K562 (cell line): ENCODE data around the gene CLTB. TPM values are rescaled to one million over a fixed set of nuclear protein-coding genes. Genes with fewer than 3 reads are reported as not detected.

Experiments used
- ARID2 ChIP-seq: fragments of 450-650 bp; IDR thresholded peaks from 2 replicates; pipeline ENCODE4 v1.6.1; 2017; ENCODE audit warnings: antibody characterized with exemption, mild to moderate bottlenecking
- ATF7 ChIP-seq: fragments of 450-650 bp; IDR thresholded peaks from 2 replicates; pipeline ENCODE4 v1.7.1; 2014; ENCODE audit warnings: mild to moderate bottlenecking, moderate library complexity
- CREB1 ChIP-seq, 2 experiments: sonication (generic) in 1 of 2; formaldehyde crosslinking in 1 of 2; IDR thresholded peaks; 2 replicates each; pipeline versions ENCODE4 v1.6.1 to v1.8.0; 2012 to 2022; ENCODE audit warnings: inconsistent platforms in 1 of 2, mild to moderate bottlenecking in 1 of 2, missing genetic modification reagents in 1 of 2, moderate library complexity in 1 of 2
- CREM ChIP-seq: IDR thresholded peaks from 2 replicates; pipeline ENCODE4 v1.6.1; 2014; ENCODE audit warnings: antibody characterized with exemption, low read depth
- MAFF ChIP-seq: IDR thresholded peaks from 2 replicates; pipeline ENCODE4 v1.6.1; 2012; ENCODE audit warnings: low read length, improper control_type of control experiment
- MAFG ChIP-seq: fragments of 450-650 bp; conservative IDR thresholded peaks from 2 replicates; pipeline ENCODE4 v1.6.1; 2016; ENCODE audit warnings: missing genetic modification characterization, missing compliant biosample characterization
- NR2C2 ChIP-seq, 2 experiments: fragments of 200-800 bp in 1 of 2; sonication (Bioruptor generic) in 1 of 2; sonication (generic) in 1 of 2; formaldehyde crosslinking in 1 of 2; IDR thresholded peaks; 2 replicates each; pipeline versions ENCODE4 v1.6.1 to v1.8.0; 2016 to 2022; ENCODE audit warnings: mild to moderate bottlenecking in 1 of 2, missing compliant biosample characterization in 1 of 2, missing genetic modification characterization in 1 of 2, missing genetic modification reagents in 1 of 2
- NRF1 ChIP-seq, 2 experiments: fragments of 450-650 bp; IDR thresholded peaks in 1 of 2; conservative IDR thresholded peaks in 1 of 2; 2 replicates each; pipeline ENCODE4 v1.6.1; 2014; ENCODE audit warnings: mild to moderate bottlenecking in 2 of 2
- PBX2 ChIP-seq, 2 experiments: IDR thresholded peaks in 1 of 2; conservative IDR thresholded peaks in 1 of 2; 2 replicates each; pipeline ENCODE4 v1.6.1; 2016; ENCODE audit warnings: low read depth in 2 of 2, mild to moderate bottlenecking in 1 of 2, missing compliant biosample characterization in 1 of 2, missing genetic modification characterization in 1 of 2, moderate library complexity in 1 of 2
- PHB ChIP-seq: fragments of 250-450 bp; sonication (Bioruptor Pico); IDR thresholded peaks from 2 replicates; pipeline ENCODE4 v1.5.0; 2021
- RBM17 ChIP-seq: fragments of 200-400 bp; formaldehyde crosslinking; IDR thresholded peaks from 2 replicates; pipeline ENCODE4 v1.6.1; 2017; ENCODE audit warnings: low read depth, mild to moderate bottlenecking, low read length, borderline replicate concordance
- ZNF318 ChIP-seq, 2 experiments: fragments of 450-650 bp; IDR thresholded peaks; 2 replicates each; pipeline ENCODE4 v1.6.1; 2016; ENCODE audit warnings: mild to moderate bottlenecking in 2 of 2, borderline replicate concordance in 1 of 2, low read depth in 1 of 2, moderate library complexity in 1 of 2
- polyA plus RNA-seq, 8 experiments: library from polyadenylated mRNA; depleted of rRNA in 4 of 8; stranded (reverse) in 5 of 8; unstranded in 3 of 8; fragments of >200 nt; fragmentation: Nextera tagmentation in 2 of 8; fragmentation: Illumina TruSeq in 1 of 8; extraction: Ambion mirVana in 2 of 8; extraction: Trizol in 1 of 8; gene quantifications; 2 replicates each; pipeline versions ENCODE4 v1.2.1 to v1.2.3, GENCODE V29; 2011 to 2014; ENCODE audit warnings: inconsistent platforms in 1 of 8, missing spikeins in 1 of 8
- total RNA-seq, 7 experiments: library from RNA; depleted of rRNA in 6 of 7; stranded (reverse); fragments of >200 nt in 6 of 7; fragmentation: Illumina TruSeq in 2 of 7; extraction: Trizol in 2 of 7; gene quantifications; 2 replicates each; pipeline versions ENCODE4 v1.2.1 to v1.2.3, GENCODE V29; 2011 to 2021; ENCODE audit warnings: low replicate concordance in 1 of 7

The CLTB gene
- total and polyA plus RNA-seq, 9 of the 15 experiments (the other 6 are each of a cell fraction or from before 2014, with no cell fraction given) = 1.8 to 117 (median 39.0) TPM

- TF ChIP-seq NR2C2 (CRISPR knock-in tag; IDR thresholded peaks at IDR 0.05) (no peak), NR2C2 (tag; IDR thresholded peaks at IDR 0.05) (no peak), ATF7 (peak; percentile 63), CREB1 (IDR thresholded peaks at IDR 0.05) (0 out of 2 replicates have a peak, but pooled peaks have one; percentile 32), CREB1 (CRISPR knock-in tag; IDR thresholded peaks at IDR 0.05) (no peak), PBX2 (CRISPR knock-in tag; IDR thresholded peaks at IDR 0.05; ENCODE audit: low read depth) (no peak), PBX2 (tag; conservative IDR thresholded peaks at IDR 0.05; ENCODE audit: low read depth) (peak; percentile 33; the same call in 1 of the 2 replicates), CREM (peak; percentile 86), RBM17 (no peak), ARID2 (no peak), MAFG (tag) (peak; percentile 99), PHB (CRISPR knock-in tag) (no peak), NRF1 (conservative IDR thresholded peaks at IDR 0.05 in 1 of 2, IDR thresholded peaks at IDR 0.05 in 1 of 2) (0 out of 4 replicates have a peak, but pooled peaks of 1 of the 2 experiments have one; percentile 20), ZNF318 (IDR thresholded peaks at IDR 0.05; ENCODE audit: borderline replicate concordance in 1 of 2, low read depth in 1 of 2) (0 out of 4 replicates have a peak, but pooled peaks of 1 of the 2 experiments have one; percentile 62), MAFF (peak; percentile 97)
- TF ChIP-seq, all 486 proteins: peak for 41
Measured at GRCh38 chr5:176396330-176396729, 20.0 kb downstream of the CLTB start (continued).
